Neural cell (in vitro differentiated cells): Measurements from ENCODE around the gene NCK2. TPM values are rescaled to one million over a fixed set of nuclear protein-coding genes. Genes with fewer than 3 reads are reported as not detected.

ENCODE experiments used
- H2AFZ ChIP-seq: fragments of 200-600, 300-800 bp; sonication (generic), shearing (Covaris generic); 2 replicates; pipeline ENCODE4 v1.6.0; 2014; ENCODE audit warnings: low read depth, mild to moderate bottlenecking, antibody characterized with exemption, low read length, moderate library complexity
- H3F3A ChIP-seq: fragments of 200-600 bp; shearing (Covaris generic); 2 replicates; pipeline ENCODE4 v1.6.1; 2016; ENCODE audit warnings: mild to moderate bottlenecking, moderate library complexity, mixed read lengths, antibody characterized with exemption, low read length; ENCODE audit not compliant: insufficient read depth, poor library complexity, severe bottlenecking
- H3K27ac ChIP-seq: fragments of 200-600, 300-800 bp; sonication (generic), shearing (Covaris generic); 2 replicates; pipeline ENCODE4 v1.5.1; 2014; ENCODE audit warnings: mild to moderate bottlenecking, low read length, moderate library complexity
- H3K27me3 ChIP-seq: fragments of 300-800, 200-600 bp; sonication (generic), shearing (Covaris generic); 2 replicates; pipeline ENCODE4 v1.6.0; 2014; ENCODE audit warnings: mild to moderate bottlenecking, low read depth, low read length, moderate library complexity; ENCODE audit not compliant: insufficient read depth
- H3K36me3 ChIP-seq: fragments of 300-800, 200-600 bp; sonication (generic), shearing (Covaris generic); 2 replicates; pipeline ENCODE4 v1.5.1; 2014; ENCODE audit warnings: mild to moderate bottlenecking, antibody characterized with exemption, low read length, moderate library complexity; ENCODE audit not compliant: insufficient read depth
- H3K4me2 ChIP-seq: fragments of 300-800, 200-600 bp; sonication (generic), shearing (Covaris generic); 2 replicates; pipeline ENCODE4 v1.6.0; 2014; ENCODE audit warnings: mild to moderate bottlenecking, low read length
- H3K4me3 ChIP-seq: fragments of 300-800, 200-600 bp; sonication (generic), shearing (Covaris generic); 2 replicates; pipeline ENCODE4 v1.5.1; 2014; ENCODE audit warnings: mild to moderate bottlenecking, low read length, moderate library complexity
- H3K79me2 ChIP-seq: fragments of 200-600 bp; shearing (Covaris generic); replicated peaks from 2 replicates; pipeline ENCODE4 v1.6.0; 2014; ENCODE audit warnings: mild to moderate bottlenecking, low read length, moderate library complexity; ENCODE audit not compliant: insufficient read depth
- H3K9ac ChIP-seq: fragments of 300-800, 200-600 bp; sonication (generic), shearing (Covaris generic); 2 replicates; pipeline ENCODE4 v1.6.1; 2016; ENCODE audit warnings: mild to moderate bottlenecking, low read length, mixed read lengths
- H3K9me2 ChIP-seq: fragments of 200-600 bp; shearing (Covaris generic); 2 replicates; pipeline ENCODE4 v1.6.1; 2016; ENCODE audit warnings: mild to moderate bottlenecking, low read length, mixed read lengths; ENCODE audit not compliant: insufficient read depth
- H3K9me3 ChIP-seq: fragments of 200-600, 300-800 bp; sonication (generic), shearing (Covaris generic); 2 replicates; pipeline ENCODE4 v1.6.1; 2016; ENCODE audit warnings: mild to moderate bottlenecking, mixed run types, low read length, moderate library complexity, mixed read lengths
- H4K20me1 ChIP-seq: fragments of 200-600 bp; shearing (Covaris generic); 2 replicates; pipeline ENCODE4 v1.6.1; 2016; ENCODE audit warnings: mild to moderate bottlenecking, mixed run types; ENCODE audit not compliant: insufficient read depth
- CTCF ChIP-seq: fragments of 450-650 bp; IDR thresholded peaks from 2 replicates; pipeline ENCODE4 v1.5.1; 2014; ENCODE audit warnings: antibody characterized with exemption, mild to moderate bottlenecking, moderate library complexity; ENCODE audit not compliant: poor library complexity, severe bottlenecking
- EP300 ChIP-seq: fragments of 450-650 bp; conservative IDR thresholded peaks from 2 replicates; pipeline ENCODE4 v1.6.1; 2014; ENCODE audit warnings: antibody characterized with exemption, mild to moderate bottlenecking, moderate library complexity; ENCODE audit not compliant: poor library complexity, severe bottlenecking
- EZH2 ChIP-seq: fragments of 200-600, 300-800 bp; shearing (Covaris generic), sonication (generic); IDR thresholded peaks from 2 replicates; pipeline ENCODE4 v1.6.1; 2014; ENCODE audit warnings: antibody characterized with exemption, low read length, borderline replicate concordance, mild to moderate bottlenecking; ENCODE audit not compliant: insufficient read depth, poor library complexity, severe bottlenecking
- MXI1 ChIP-seq: fragments of 450-650 bp; conservative IDR thresholded peaks from 2 replicates; pipeline ENCODE4 v1.6.1; 2014; ENCODE audit warnings: antibody characterized with exemption, mild to moderate bottlenecking; ENCODE audit not compliant: poor library complexity, severe bottlenecking
- POLR2AphosphoS5 ChIP-seq: IDR thresholded peaks from 2 replicates; pipeline ENCODE4 v1.6.1; 2012
- RAD21 ChIP-seq: fragments of 450-650 bp; conservative IDR thresholded peaks from 2 replicates; pipeline ENCODE4 v1.6.1; 2014; ENCODE audit warnings: antibody characterized with exemption, mild to moderate bottlenecking, moderate library complexity
- REST ChIP-seq: IDR thresholded peaks from 2 replicates; pipeline ENCODE4 v1.6.1; 2012; ENCODE audit warnings: borderline replicate concordance
- SMC3 ChIP-seq: fragments of 450-650 bp; conservative IDR thresholded peaks from 2 replicates; pipeline ENCODE4 v1.6.1; 2014; ENCODE audit warnings: antibody characterized with exemption, mild to moderate bottlenecking, moderate library complexity; ENCODE audit not compliant: poor library complexity
- TAF1 ChIP-seq: IDR thresholded peaks from 2 replicates; pipeline ENCODE4 v1.6.1; 2012; ENCODE audit warnings: low read depth
- polyA plus RNA-seq: library from polyadenylated mRNA; depleted of rRNA; stranded (reverse); fragments of >200 nt; gene quantifications from 2 replicates; pipeline ENCODE4 v1.2.3, GENCODE V29; 2014

NCK2 gene
- polyA plus RNA-seq, 1 donor from 2014 or later: 49.4 TPM

DNA sequence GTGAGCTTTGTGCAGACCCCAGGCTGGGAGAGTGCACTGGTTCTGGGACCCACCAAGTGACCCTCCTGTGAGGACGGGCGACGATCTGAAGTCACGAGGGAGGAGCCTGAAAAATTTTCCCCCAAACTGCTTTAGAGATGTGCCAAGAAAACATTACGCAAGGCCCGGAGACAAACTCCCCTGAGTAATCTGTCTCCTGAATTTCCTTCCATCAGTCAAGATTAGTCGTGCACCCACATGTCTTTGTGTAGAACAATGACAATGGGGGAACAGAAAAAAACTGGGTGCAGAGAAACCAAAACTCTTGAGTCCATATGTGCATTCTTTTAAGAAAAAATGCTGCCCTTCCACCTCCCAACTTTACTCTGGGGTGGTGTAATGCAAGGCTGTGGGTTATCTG lies 12.6 kb upstream of the NCK2 start:
- H3K4me3 ChIP-seq: no peak overlapping the region
- H3K9ac ChIP-seq: no peak overlapping the region
- H3K9me2 ChIP-seq: no peaks in the 10 kb centered on the region
- H3K4me2 ChIP-seq: no peak overlapping the region
- H3F3A ChIP-seq: no peaks in the 10 kb centered on the region
- no peaks in the 10 kb centered on the region for H3K27me3 ChIP-seq
- no peaks in the 10 kb centered on the region for H3K79me2 ChIP-seq
- H3K27ac ChIP-seq: no peak overlapping the region
- TF ChIP-seq MXI1: no peak
- no peak for TF ChIP-seq RAD21
- TF ChIP-seq REST: no peak
- no peak for TF ChIP-seq CTCF
- TF ChIP-seq TAF1: no peak
- no peak for TF ChIP-seq SMC3
- TF ChIP-seq EP300: no peak
- TF ChIP-seq EZH2: no peak
- TF ChIP-seq POLR2AphosphoS5: no peak
- no peaks in the 10 kb centered on the region for H3K36me3 ChIP-seq
- no peaks in the 10 kb centered on the region for H3K9me3 ChIP-seq
- H2AFZ ChIP-seq: no peak overlapping the region
- H4K20me1 ChIP-seq: no peaks in the 10 kb centered on the region

DNA sequence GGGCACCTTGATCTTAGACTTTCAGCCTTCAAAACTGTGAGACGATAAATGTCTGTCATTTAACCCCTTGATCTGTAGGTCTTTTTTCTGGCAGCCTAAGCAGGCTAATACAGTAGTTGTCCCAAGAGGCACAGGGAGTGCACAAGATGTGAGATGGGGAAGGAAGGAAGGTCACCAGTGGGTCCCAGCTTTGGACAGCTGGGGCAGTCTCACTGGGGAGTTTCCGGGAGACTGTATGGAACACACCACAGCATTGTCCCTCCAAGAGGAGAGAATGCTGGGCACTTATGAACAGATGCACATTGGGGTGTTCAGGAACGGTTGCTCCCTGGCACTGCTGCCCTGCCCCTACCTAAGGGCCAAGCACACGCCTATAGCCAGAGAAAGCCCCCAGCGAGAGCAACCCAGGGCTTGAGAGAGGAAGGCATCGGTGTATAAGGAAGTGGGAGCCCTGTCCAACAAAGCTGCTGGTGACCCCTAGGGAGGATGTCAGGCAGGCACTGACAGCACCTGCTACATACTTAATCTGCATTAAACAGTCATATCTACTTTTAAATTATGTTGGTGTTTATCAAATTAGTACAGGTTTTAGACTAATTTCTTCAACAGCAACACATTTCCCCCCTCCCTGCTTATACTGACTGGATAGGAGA lies 11.6 kb upstream of the NCK2 start:
- TF ChIP-seq CTCF: no peak
- TF ChIP-seq MXI1: no peak
- TF ChIP-seq REST: no peak
- TF ChIP-seq TAF1: no peak
- no peak for TF ChIP-seq EZH2
- no peak for TF ChIP-seq SMC3
- TF ChIP-seq POLR2AphosphoS5: no peak
- no peak for TF ChIP-seq RAD21
- no peak for TF ChIP-seq EP300

More for the DNA sequence above, 11.6 kb upstream of the NCK2 start:
- Histone ChIP-seq H3K79me2 (no peaks in the 10 kb centered on the region), H3K36me3 (no peaks in the 10 kb centered on the region), H3K9me3 (no peaks in the 10 kb centered on the region), H3K4me2 (no peak overlapping the region), H2AFZ (no peak overlapping the region), H3F3A (no peaks in the 10 kb centered on the region), H3K27ac (no peak overlapping the region), H3K27me3 (no peaks in the 10 kb centered on the region), H3K4me3 (no peak overlapping the region), H3K9me2 (no peaks in the 10 kb centered on the region), H3K9ac (no peak overlapping the region), H4K20me1 (no peaks in the 10 kb centered on the region)
